HCT116 (cell line): ENCODE measurements around the gene NPIPA1. TPM values are rescaled to one million over a fixed set of nuclear protein-coding genes. Genes with fewer than 3 reads are reported as not detected.
A peak's percentile ranks its signal among the peaks of the same experiment; 100 is the strongest.
"Not testable (repeated sequence)": the region's sequence is repeated elsewhere in the genome, so short reads cannot be mapped to it uniquely, and the experiment has no call there.

Experiments
- ATAC-seq: fragments of 200-7000 bp; cut with Tn5 transposase; 2 replicates; pipeline ENCODE4 v1.9.1; 2020; ENCODE audit warnings: mild to moderate bottlenecking, moderate library complexity
- BruUV-seq: library from RNA; stranded (reverse); fragments of 400-500 nt; replicated peaks from 2 replicates; lab custom pipeline; 2021; lab: Mats Ljungman, UMichigan
- CTCF ChIA-PET: fragments of 300-600 bp; sonication (Branson Sonifier 250); formaldehyde crosslinking; loops from one replicate; lab custom pipeline; 2021; ENCODE audit warnings: antibody characterized with exemption; lab: Charles Lee
- POLR2A ChIA-PET: fragments of 300-600, 350-600 bp; sonication (Branson Sonifier 250); formaldehyde crosslinking; loops from one replicate; lab custom pipeline; 2021; ENCODE audit warnings: antibody characterized with exemption; lab: Charles Lee
- RAD21 ChIA-PET, 2 experiments: fragments of 300-600 bp; sonication (Branson Sonifier 250); formaldehyde crosslinking; loops; one replicate each; lab custom pipeline; 2023; ENCODE audit warnings: low total read pairs in 2 of 2; ENCODE audit not compliant: uncharacterized antibody in 2 of 2, unreplicated experiment in 2 of 2, low non-redundant PET in 1 of 2; lab: Charles Lee
- DNase-seq: peaks from one replicate; pipeline ENCODE4 v3.0.0-alpha.2; 2010; ENCODE audit warnings: low read depth, low spot score
- H2AFZ ChIP-seq: fragments of 200-600 bp; shearing (Covaris generic), sonication (generic); 2 replicates; pipeline ENCODE4 v1.6.1; 2017; ENCODE audit warnings: low read depth, mixed run types, mixed read lengths, antibody characterized with exemption, low read length; ENCODE audit not compliant: poor library complexity, severe bottlenecking
- H3K27ac ChIP-seq: 2 replicates; pipeline ENCODE4 v1.5.1; 2012; ENCODE audit warnings: low read depth, low read length
- H3K27me3 ChIP-seq: fragments of 200-600 bp; sonication (generic); 2 replicates; pipeline ENCODE4 v1.6.1; 2016; ENCODE audit warnings: mixed run types, low read length, mixed read lengths; ENCODE audit not compliant: insufficient read depth
- H3K36me3 ChIP-seq, 2 experiments: fragments of 200-500 bp in 1 of 2; fragments of 200-600 bp in 1 of 2; sonication (Bioruptor generic) in 1 of 2; sonication (generic) in 1 of 2; 2 replicates each; pipeline versions ENCODE4 v1.5.1 to v1.6.1; 2014 to 2016; ENCODE audit warnings: low read length in 2 of 2, inconsistent platforms in 1 of 2, mixed read lengths in 1 of 2, mixed run types in 1 of 2; ENCODE audit not compliant: insufficient read depth in 2 of 2, control insufficient read depth in 1 of 2
- H3K4me1 ChIP-seq, 2 experiments: fragments of 200-600 bp in 1 of 2; sonication (generic) in 1 of 2; 2 replicates each; pipeline versions ENCODE4 v1.5.1 to v1.6.1; 2012 to 2017; ENCODE audit warnings: low read length in 2 of 2, inconsistent platforms in 1 of 2, mild to moderate bottlenecking in 1 of 2, mixed read lengths in 1 of 2, mixed run types in 1 of 2, moderate library complexity in 1 of 2; ENCODE audit not compliant: insufficient read depth in 2 of 2, control insufficient read depth in 1 of 2
- H3K4me2 ChIP-seq: fragments of 200-600 bp; sonication (generic); 2 replicates; pipeline ENCODE4 v1.6.1; 2017; ENCODE audit warnings: mixed run types, low read length, mixed read lengths
- H3K4me3 ChIP-seq, 2 experiments: fragments of 200-600 bp in 1 of 2; sonication (generic) in 1 of 2; replicated peaks in 1 of 2; 2 replicates each; pipeline ENCODE4 v1.5.1; 2011 to 2016; ENCODE audit warnings: low read length in 2 of 2, control low read depth in 1 of 2, low read depth in 1 of 2, mild to moderate bottlenecking in 1 of 2, mixed read lengths in 1 of 2, mixed run types in 1 of 2
- H3K79me2 ChIP-seq: fragments of 200-600 bp; sonication (generic); 2 replicates; pipeline ENCODE4 v1.6.1; 2017; ENCODE audit warnings: mild to moderate bottlenecking, mixed run types, low read length, moderate library complexity, mixed read lengths; ENCODE audit not compliant: insufficient read depth
- H3K9ac ChIP-seq: fragments of 200-600 bp; sonication (generic); 2 replicates; pipeline ENCODE4 v1.6.1; 2016; ENCODE audit warnings: low read length, mixed read lengths
- H3K9me2 ChIP-seq: fragments of 200-600 bp; sonication (generic), shearing (Covaris generic); 2 replicates; pipeline ENCODE4 v1.6.1; 2017; ENCODE audit warnings: mixed run types, mild to moderate bottlenecking, moderate library complexity; ENCODE audit not compliant: insufficient read depth
- H3K9me3 ChIP-seq, 2 experiments: fragments of 200-500 bp in 1 of 2; fragments of 200-600 bp in 1 of 2; sonication (Bioruptor generic) in 1 of 2; sonication (generic) in 1 of 2; 2 replicates each; pipeline ENCODE4 v1.6.1; 2014 to 2017; ENCODE audit warnings: low read length in 2 of 2, mixed read lengths in 2 of 2, inconsistent platforms in 1 of 2, low read depth in 1 of 2, mild to moderate bottlenecking in 1 of 2, mixed run types in 1 of 2, moderate library complexity in 1 of 2; ENCODE audit not compliant: control insufficient read depth in 1 of 2, insufficient read depth in 1 of 2
- H4K20me1 ChIP-seq: fragments of 200-600 bp; sonication (generic), shearing (Covaris generic); 2 replicates; pipeline ENCODE4 v1.6.1; 2017; ENCODE audit warnings: mixed run types, mild to moderate bottlenecking, moderate library complexity; ENCODE audit not compliant: insufficient read depth
- intact Hi-C: fragments of 100-400 bp; cut with micrococcal nuclease; formaldehyde crosslinking; loops from 2 replicates; pipeline ENCODE4 v1.10.0; 2022
- total RNA-seq: library from RNA; stranded (reverse); gene quantifications from one replicate; pipeline ENCODE4 v1.2.1, GENCODE V29; 2021; ENCODE audit not compliant: unreplicated experiment

Gene NPIPA1
- total RNA-seq, 1 experiment from 2014 or later, result 93.4 TPM

DNA sequence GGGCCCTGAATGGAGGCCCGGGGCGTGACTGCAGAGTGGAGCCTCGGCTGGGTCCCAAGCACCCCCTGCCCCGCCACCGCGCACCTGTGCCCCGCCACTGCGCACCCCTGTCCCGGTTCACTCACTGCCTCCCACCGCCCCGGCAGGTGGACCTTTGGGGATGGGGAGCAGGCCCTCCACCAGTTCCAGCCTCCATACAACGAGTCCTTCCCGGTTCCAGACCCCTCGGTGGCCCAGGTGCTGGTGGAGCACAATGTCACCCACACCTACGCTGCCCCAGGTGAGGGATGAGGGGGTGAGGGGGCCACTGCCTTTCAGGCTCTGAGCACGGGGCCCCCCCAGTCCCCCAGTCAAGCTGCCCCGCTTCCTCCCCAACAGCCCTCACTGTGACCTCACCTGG is 12.9 kb upstream of the NPIPA1 start:
- H3K27me3 ChIP-seq, BruUV-seq, H3K27ac ChIP-seq, H3K9me2 ChIP-seq, POLR2A ChIA-PET, H4K20me1 ChIP-seq, RAD21 ChIA-PET, intact Hi-C loops, H3K9me3 ChIP-seq, H2AFZ ChIP-seq, CTCF ChIA-PET, H3K36me3 ChIP-seq, DNase-seq, ATAC-seq, H3K79me2 ChIP-seq, H3K4me2 ChIP-seq, H3K4me3 ChIP-seq, H3K4me1 ChIP-seq, H3K9ac ChIP-seq: not testable (repeated sequence)

DNA sequence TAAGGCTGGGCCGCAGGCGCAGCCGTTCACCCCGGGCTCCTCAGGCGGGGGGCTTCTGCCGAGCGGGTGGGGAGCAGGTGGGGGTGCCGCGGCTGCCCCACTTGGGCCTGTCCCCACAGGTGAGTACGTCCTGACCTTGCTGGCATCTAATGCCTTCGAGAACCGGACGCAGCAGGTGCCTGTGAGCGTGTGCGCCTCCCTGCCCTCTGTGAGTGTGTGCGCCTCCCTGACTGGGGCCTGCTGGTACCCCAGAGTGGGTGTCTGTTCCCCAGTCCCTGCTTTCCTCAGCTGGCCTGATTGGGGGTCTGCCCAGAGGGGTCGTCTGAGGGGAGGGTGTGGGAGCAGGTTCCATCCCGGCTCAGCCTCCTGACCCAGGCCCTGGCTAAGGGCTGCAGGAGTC is 12.3 kb upstream of the NPIPA1 start:
- ATAC-seq, RAD21 ChIA-PET, H3K4me3 ChIP-seq, BruUV-seq, H3K9ac ChIP-seq, DNase-seq, H2AFZ ChIP-seq, H3K9me3 ChIP-seq, H3K79me2 ChIP-seq, CTCF ChIA-PET, H3K27ac ChIP-seq, POLR2A ChIA-PET, H3K36me3 ChIP-seq, H3K4me2 ChIP-seq, H3K9me2 ChIP-seq, H4K20me1 ChIP-seq, H3K27me3 ChIP-seq, intact Hi-C loops, H3K4me1 ChIP-seq: not testable (repeated sequence)

DNA sequence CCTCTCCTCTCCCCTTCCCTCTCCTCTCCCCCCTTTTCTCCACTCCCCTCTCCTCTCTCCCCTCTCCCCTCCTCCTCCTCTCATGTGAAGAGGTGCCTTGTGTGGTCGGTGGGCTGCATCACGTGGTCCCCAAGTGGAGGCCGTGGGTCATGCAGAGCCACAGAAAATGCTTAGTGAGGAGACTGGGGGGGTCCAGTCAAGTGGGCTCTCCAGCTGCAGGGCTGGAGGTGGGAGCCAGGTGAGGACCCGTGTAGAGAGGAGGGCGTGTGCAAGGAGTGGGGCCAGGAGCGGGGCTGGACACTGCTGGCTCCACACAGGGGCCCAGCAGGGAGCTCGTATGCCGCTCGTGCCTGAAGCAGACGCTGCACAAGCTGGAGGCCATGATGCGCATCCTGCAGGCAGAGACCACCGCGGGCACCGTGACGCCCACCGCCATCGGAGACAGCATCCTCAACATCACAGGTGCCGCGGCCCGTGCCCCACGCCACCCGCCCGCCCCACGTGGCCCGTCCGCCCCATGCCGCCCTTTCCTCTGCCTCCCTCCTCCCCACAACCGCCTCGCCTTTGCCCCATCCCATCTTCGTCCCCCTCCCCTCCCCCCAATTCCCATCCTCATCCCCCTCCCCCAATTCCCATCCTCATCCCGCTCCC is 9.1 kb upstream of the NPIPA1 start:
- POLR2A ChIA-PET, H4K20me1 ChIP-seq, H3K27ac ChIP-seq, BruUV-seq, H3K4me3 ChIP-seq, intact Hi-C loops, H3K79me2 ChIP-seq, H3K4me1 ChIP-seq, RAD21 ChIA-PET, H2AFZ ChIP-seq, CTCF ChIA-PET, H3K9me3 ChIP-seq, H3K4me2 ChIP-seq, DNase-seq, H3K36me3 ChIP-seq, H3K9ac ChIP-seq, H3K27me3 ChIP-seq, H3K9me2 ChIP-seq: not testable (repeated sequence)
- ATAC-seq, result peak; percentile 64

DNA sequence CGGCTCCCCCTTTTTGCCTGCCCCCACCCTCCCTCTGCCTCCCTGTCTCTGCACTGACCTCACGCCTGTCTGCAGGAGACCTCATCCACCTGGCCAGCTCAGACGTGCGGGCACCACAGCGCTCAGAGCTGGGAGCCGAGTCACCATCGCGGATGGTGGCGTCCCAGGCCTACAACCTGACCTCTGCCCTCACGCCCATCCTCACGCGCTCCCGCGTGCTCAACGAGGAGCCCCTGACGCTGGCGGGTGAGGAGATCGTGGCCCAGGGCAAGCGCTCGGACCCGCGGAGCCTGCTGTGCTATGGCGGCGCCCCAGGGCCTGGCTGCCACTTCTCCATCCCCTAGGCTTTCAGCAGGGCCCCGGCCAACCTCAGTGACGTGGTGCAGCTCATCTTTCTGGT is 8.1 kb upstream of the NPIPA1 start:
- H3K36me3 ChIP-seq, H3K9me2 ChIP-seq, H3K4me2 ChIP-seq, intact Hi-C loops, CTCF ChIA-PET, H4K20me1 ChIP-seq, RAD21 ChIA-PET, H3K9ac ChIP-seq, H3K27me3 ChIP-seq, H3K4me1 ChIP-seq, H3K9me3 ChIP-seq, BruUV-seq, H3K4me3 ChIP-seq, H2AFZ ChIP-seq, DNase-seq, POLR2A ChIA-PET, ATAC-seq, H3K27ac ChIP-seq, H3K79me2 ChIP-seq: not testable (repeated sequence)
